HFF-Myc (cell line): Measurements from ENCODE around the gene POLR2M.

Experiments used
- DNase-seq: peaks from one replicate; pipeline ENCODE4 v3.0.0-alpha.2; 2011; ENCODE audit warnings: low read depth; ENCODE audit errors: extremely low read depth
- H3K4me3 ChIP-seq: replicated peaks from 2 replicates; pipeline ENCODE4 v1.5.1; 2011; ENCODE audit warnings: low read depth, mild to moderate bottlenecking, control low read depth, low read length
- CTCF ChIP-seq: IDR thresholded peaks from 2 replicates; pipeline ENCODE4 v1.5.1; 2012; ENCODE audit warnings: mild to moderate bottlenecking, low read depth, low read length, control low read depth; ENCODE audit errors: missing control alignments

Gene POLR2M

GRCh38 chr15:57732526-57733331 lies 26.2 kb downstream of the POLR2M start:
- peak; percentile 52 for DNase-seq
- H3K4me3 ChIP-seq = no peak overlapping the region
- TF ChIP-seq CTCF = peak; percentile 93

GRCh38 chr15:57734860-57735259 lies 28.3 kb downstream of the POLR2M start:
- no peak overlapping the region for H3K4me3 ChIP-seq
- TF ChIP-seq CTCF = no peak
- DNase-seq = no peak

- no peak for DNase-seq
- no peak for TF ChIP-seq CTCF
- no peak overlapping the region for H3K4me3 ChIP-seq
These were observed 28.9 kb downstream of the POLR2M start for GRCh38 chr15:57735431-57735830.

- no peak for TF ChIP-seq CTCF
- H3K4me3 ChIP-seq = no peak overlapping the region
- no peak for DNase-seq
These were observed 29.4 kb downstream of the POLR2M start for GRCh38 chr15:57735891-57736290.

DNA sequence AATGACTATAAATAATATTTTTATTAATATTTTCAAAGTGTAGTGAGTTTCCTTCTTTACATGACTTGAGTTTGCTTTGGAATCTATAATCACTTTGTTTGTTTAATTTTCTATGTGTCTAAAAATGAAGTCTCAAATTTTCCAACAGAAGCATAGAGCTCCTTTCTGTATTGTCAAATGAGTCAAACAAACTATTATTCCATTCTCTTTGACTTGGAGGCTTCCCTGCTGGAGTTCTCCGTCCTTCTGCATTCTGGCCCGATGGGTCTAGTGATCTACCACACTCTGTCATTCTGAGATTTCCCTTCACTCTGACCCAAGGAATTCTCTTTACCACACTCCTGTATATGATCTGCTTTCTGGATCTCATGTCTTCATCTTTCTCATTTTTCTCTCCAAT lies 30.1 kb downstream of the POLR2M start:
- DNase-seq = no peak
- no peak for TF ChIP-seq CTCF
- H3K4me3 ChIP-seq = no peak overlapping the region

GRCh38 chr15:57738734-57739237 lies 32.3 kb downstream of the POLR2M start:
- no peak for TF ChIP-seq CTCF
- H3K4me3 ChIP-seq = no peak overlapping the region

More at GRCh38 chr15:57738734-57739237, 32.3 kb downstream of the POLR2M start:
- DNase-seq = no peak
